Glutamatergic neuron (in vitro differentiated cells): ENCODE measurements around the gene IPO11. TPM values are rescaled to one million over a fixed set of nuclear protein-coding genes. Genes with fewer than 3 reads are reported as not detected.

Source experiments
- DNase-seq: peaks from one replicate; pipeline ENCODE4 v3.0.0; 2022
- H3K27ac Mint-ChIP-seq: one replicate; pipeline ENCODE4 v1.8.0; 2020; ENCODE audit warnings: mild to moderate bottlenecking, mixed read lengths, inconsistent platforms; ENCODE audit not compliant: unreplicated experiment
- H3K27me3 Mint-ChIP-seq: one replicate; pipeline ENCODE4 v1.8.0; 2020; ENCODE audit warnings: mild to moderate bottlenecking, moderate library complexity, mixed read lengths, inconsistent platforms; ENCODE audit not compliant: unreplicated experiment
- H3K36me3 Mint-ChIP-seq: one replicate; pipeline ENCODE4 v1.8.0; 2020; ENCODE audit warnings: mild to moderate bottlenecking, mixed read lengths, inconsistent platforms; ENCODE audit not compliant: unreplicated experiment
- H3K4me1 Mint-ChIP-seq: one replicate; pipeline ENCODE4 v1.8.0; 2020; ENCODE audit warnings: mild to moderate bottlenecking, low read depth, mixed read lengths, inconsistent platforms; ENCODE audit not compliant: unreplicated experiment
- H3K4me3 Mint-ChIP-seq: one replicate; pipeline ENCODE4 v1.8.0; 2020; ENCODE audit warnings: mild to moderate bottlenecking, mixed read lengths, inconsistent platforms; ENCODE audit not compliant: unreplicated experiment
- H3K9me3 Mint-ChIP-seq: one replicate; pipeline ENCODE4 v1.8.0; 2020; ENCODE audit warnings: mild to moderate bottlenecking, moderate library complexity, mixed read lengths, inconsistent platforms; ENCODE audit not compliant: unreplicated experiment
- total RNA-seq: library from RNA; stranded (reverse); fragmentation: NEBNext Ultra II Directional; extraction: Animal tissue kit (Norgen Biotek cat#: 25700); gene quantifications from one replicate; pipeline ENCODE4 v1.2.1, GENCODE V29; 2021; ENCODE audit not compliant: unreplicated experiment
- TF ChIP-seq, protein P1 (sequence below): fragments of 200-600 bp; sonication (generic); IDR thresholded peaks from one replicate; pipeline ENCODE4 v1.5.0; 2021; ENCODE audit not compliant: partially characterized antibody, unreplicated experiment

IPO11 gene
- total RNA-seq, 1 donor from 2014 or later: 23.5 TPM

DNA sequence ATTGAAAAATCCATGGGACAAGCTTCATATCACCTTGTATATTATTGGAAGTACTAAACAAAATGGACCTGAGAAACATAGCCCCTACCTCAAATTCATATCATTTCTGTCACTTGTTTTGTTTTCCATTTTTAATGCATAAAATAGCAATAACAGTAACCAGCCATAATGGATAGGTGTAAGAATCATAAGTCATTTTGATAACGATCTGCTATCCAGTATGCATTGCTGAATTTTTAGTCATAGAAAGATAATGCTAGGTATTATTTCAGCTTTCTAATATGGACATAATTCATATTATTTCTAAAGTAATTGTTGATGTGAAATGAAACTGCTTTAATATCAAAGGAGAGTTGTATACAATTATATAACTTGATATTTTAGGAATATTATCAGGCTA is 164.9 kb downstream of the IPO11 start:
- no peak for DNase-seq
- no peak overlapping the region for H3K27ac Mint-ChIP-seq
- H3K36me3 Mint-ChIP-seq: no peaks in the 10 kb centered on the region
- no peak overlapping the region for H3K4me3 Mint-ChIP-seq
- H3K4me1 Mint-ChIP-seq: no peaks in the 10 kb centered on the region
- TF ChIP-seq, protein P1, sequence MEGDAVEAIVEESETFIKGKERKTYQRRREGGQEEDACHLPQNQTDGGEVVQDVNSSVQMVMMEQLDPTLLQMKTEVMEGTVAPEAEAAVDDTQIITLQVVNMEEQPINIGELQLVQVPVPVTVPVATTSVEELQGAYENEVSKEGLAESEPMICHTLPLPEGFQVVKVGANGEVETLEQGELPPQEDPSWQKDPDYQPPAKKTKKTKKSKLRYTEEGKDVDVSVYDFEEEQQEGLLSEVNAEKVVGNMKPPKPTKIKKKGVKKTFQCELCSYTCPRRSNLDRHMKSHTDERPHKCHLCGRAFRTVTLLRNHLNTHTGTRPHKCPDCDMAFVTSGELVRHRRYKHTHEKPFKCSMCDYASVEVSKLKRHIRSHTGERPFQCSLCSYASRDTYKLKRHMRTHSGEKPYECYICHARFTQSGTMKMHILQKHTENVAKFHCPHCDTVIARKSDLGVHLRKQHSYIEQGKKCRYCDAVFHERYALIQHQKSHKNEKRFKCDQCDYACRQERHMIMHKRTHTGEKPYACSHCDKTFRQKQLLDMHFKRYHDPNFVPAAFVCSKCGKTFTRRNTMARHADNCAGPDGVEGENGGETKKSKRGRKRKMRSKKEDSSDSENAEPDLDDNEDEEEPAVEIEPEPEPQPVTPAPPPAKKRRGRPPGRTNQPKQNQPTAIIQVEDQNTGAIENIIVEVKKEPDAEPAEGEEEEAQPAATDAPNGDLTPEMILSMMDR: no peak
- no peaks in the 10 kb centered on the region for H3K27me3 Mint-ChIP-seq
- no peaks in the 10 kb centered on the region for H3K9me3 Mint-ChIP-seq

DNA sequence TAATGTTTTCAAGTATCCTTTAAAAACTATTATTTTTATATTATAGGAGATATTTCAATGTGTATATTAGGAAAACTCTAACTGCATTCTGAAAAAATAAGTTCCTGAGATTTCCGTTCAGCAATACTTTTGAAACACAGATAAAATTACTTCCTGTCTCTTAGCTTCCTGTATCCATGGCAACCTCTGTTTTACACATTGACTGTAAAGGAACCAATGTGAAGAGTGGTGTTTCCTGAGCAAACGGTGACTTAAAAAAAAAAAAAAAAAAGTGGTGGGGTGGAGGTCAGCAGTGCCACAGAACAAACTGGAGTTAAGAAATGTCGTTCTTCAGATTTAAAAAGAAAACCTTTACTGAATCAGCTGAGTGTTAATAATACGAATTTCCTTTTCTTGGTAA is 166.0 kb downstream of the IPO11 start, which contains the start of gene LRRC70:
TSS of gene LRRC70 (plus strand) at position 280 of the 400 bp plus-strand sequence. CDS start 620 bp downstream, outside the sequence.
- no peak for DNase-seq
- Mint-ChIP-seq H3K9me3 (no peaks in the 10 kb centered on the region), H3K36me3 (no peaks in the 10 kb centered on the region), H3K27ac (no peak within 1 kb of the TSS), H3K27me3 (no peaks in the 10 kb centered on the region), H3K4me3 (no peak within 1 kb of the TSS), H3K4me1 (no peaks in the 10 kb centered on the region)
- TF ChIP-seq, protein P1: no peak

DNA sequence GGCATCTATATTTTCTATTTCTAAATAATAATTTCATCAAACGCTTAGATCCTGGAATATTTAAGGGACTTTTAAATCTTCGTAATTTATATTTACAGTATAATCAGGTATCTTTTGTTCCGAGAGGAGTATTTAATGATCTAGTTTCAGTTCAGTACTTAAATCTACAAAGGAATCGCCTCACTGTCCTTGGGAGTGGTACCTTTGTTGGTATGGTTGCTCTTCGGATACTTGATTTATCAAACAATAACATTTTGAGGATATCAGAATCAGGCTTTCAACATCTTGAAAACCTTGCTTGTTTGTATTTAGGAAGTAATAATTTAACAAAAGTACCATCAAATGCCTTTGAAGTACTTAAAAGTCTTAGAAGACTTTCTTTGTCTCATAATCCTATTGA is 167.2 kb downstream of the IPO11 start:
- no peaks in the 10 kb centered on the region for H3K4me1 Mint-ChIP-seq
- H3K27me3 Mint-ChIP-seq: no peaks in the 10 kb centered on the region
- no peaks in the 10 kb centered on the region for H3K36me3 Mint-ChIP-seq
- no peak overlapping the region for H3K4me3 Mint-ChIP-seq
- H3K27ac Mint-ChIP-seq: no peak overlapping the region
- H3K9me3 Mint-ChIP-seq: no peaks in the 10 kb centered on the region
- TF ChIP-seq, protein P1: no peak
- no peak for DNase-seq

- TF ChIP-seq, protein P1: no peak
- Mint-ChIP-seq H3K36me3 (no peaks in the 10 kb centered on the region), H3K4me3 (no peak overlapping the region), H3K27me3 (no peaks in the 10 kb centered on the region), H3K4me1 (no peaks in the 10 kb centered on the region), H3K9me3 (no peaks in the 10 kb centered on the region), H3K27ac (no peak overlapping the region)
- no peak for DNase-seq
These were observed 169.5 kb downstream of the IPO11 start for GRCh38 chr5:62581836-62582597.

DNA sequence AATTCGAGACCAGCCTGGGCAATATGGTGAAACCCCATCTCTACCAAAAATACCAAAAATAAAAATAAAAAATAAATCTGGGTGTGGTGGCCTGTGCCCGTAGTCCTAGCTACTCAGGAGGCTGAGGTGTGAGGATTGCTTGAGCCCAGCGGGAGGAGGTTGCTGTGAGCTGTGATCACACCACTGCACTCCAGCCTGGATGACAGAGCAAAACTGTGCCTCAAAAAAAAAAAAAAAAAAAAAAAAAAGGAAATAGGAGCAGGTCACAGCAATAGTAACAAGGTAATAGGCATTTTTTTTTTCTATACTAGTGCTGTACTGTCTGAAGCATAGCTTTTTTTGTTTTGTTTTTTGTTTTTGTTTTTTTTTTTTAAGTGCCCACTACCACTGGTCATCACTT is 171.8 kb downstream of the IPO11 start:
- Mint-ChIP-seq H3K4me1 (no peaks in the 10 kb centered on the region), H3K36me3 (peaks cover 4% of the 10 kb centered on the region), H3K4me3 (no peak overlapping the region), H3K27ac (no peak overlapping the region), H3K9me3 (no peaks in the 10 kb centered on the region), H3K27me3 (peaks cover 1% of the 10 kb centered on the region)
- TF ChIP-seq, protein P1: no peak
- DNase-seq: no peak
